GM04504 (cell line): ENCODE results near the gene EQTN.

Experiments
- DNase-seq: peaks from one replicate; pipeline ENCODE4 v3.0.0-alpha.2; 2012; ENCODE audit warnings: low read depth

The EQTN gene

DNA sequence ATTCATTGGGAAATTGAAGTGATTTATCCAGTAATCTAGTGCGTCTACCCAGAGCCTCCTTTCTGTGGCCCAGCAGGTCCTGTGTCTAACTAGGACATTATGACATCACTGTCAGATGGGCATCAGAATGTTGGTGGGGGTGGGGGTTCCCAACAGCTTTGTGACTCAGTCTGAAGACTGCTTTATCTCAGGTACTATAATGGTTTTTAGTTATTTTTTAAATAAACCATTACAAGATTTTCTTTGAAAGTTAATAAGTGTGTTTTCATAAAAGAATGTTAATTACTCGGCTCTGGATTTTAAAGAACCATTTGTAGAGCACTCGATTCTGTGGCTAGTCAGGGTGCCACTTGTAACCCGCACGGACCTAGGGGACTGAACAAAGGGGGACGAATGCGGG is at the start of gene EQTN:
Gene EQTN (minus strand): TSS at position 101 of the 400 bp plus-strand sequence. CDS start 95 bp downstream, at position 6.
- no peak for DNase-seq

DNA sequence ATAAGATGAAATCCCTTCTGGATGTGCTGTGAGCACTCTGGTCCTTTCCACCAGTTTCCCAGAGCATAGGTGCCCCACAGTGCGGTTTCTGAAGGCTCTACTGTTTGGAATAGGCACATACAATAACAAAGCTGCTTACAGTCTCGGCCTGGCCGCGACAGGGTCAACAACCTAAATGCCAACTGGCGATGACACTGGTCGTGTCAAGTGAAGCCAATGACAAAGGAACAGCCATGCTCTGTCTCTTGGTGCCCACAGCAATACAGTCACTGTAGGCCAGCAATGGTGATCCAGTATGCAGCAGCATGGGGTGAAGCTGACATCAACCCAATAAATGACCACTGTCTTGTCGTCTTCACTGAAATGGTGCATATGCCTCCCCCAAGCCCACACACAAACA is 47.8 kb upstream of the EQTN start:
- DNase-seq, result no peak

DNA sequence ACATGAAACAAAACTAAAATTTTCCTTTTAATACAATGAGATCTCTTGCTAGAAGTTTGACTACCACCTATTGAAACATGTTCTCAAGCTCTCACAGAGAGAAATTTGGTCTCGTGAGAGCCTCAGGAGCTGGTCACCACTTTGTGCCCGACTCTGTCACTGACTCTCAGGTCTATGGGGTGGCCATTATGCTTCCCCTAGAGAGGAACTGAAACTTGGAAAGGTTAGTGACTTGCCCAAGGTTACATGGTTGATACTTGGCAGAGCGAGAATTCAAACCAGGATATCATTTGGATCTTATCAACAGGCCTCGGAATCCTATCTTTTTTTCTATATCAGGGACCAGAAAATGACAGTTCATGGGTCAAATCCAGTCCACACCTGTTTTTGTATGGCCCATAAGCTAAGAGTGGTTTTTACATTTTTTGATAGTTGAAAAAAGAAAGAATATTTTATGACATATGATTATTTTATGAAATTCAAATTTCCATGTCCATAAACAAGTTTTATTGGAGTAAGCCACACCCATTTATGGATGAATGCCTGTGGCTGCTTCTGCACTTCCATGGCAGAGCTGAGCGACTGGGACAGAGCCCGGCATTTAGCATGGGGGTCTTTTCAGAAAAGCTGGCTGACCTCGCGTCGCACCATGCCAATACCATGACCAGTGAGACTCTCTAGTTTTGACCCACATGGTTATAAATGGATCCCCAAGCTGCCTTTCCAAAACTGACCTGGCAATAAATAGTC is 44.8 kb upstream of the EQTN start:
- no peak for DNase-seq

DNA sequence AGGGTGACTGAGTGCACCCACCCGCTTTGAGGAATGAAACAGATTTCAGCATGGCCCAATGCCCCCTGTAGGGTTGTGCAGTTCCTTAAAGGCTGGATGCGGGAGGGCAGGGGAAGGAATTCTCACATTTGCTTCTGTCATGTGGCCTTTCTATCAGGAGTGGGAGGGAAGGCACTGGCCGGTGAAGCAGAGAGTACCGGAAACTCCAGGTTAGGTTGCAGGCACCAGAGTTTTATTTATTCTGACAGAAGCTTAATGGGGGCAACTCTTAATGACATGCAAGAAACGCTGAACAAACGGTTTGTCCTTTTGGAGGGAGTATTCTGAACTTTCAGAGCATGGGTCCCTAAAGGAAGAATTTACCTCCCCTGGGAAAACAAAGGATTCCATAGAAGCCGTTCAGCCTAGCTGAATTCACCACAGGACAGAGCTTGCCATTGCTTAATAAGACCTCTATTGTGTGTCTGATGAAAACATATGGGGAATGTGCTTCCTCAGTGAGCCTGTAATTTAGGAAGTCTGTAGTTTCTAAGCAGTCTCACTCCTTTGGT is 44.1 kb upstream of the EQTN start:
- DNase-seq, result no peak

DNA sequence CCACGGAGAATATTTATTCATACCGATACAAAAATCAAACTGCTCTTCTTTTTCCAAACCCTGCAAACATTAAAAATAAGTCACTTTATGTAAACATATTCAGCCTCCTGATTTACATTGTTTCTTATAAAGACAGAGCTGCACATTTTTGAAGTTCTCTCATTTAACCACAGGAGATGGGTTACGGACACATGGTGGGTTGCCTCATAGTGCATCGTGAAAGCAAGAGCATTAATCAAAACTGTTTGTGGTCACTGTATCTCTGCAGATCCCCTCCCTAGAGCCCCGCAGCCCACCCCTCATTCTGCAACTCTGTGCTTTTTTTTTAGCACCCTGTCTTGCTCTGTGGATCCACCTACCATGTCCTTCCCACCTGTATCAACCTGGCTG is 43.3 kb upstream of the EQTN start:
- no peak for DNase-seq

DNA sequence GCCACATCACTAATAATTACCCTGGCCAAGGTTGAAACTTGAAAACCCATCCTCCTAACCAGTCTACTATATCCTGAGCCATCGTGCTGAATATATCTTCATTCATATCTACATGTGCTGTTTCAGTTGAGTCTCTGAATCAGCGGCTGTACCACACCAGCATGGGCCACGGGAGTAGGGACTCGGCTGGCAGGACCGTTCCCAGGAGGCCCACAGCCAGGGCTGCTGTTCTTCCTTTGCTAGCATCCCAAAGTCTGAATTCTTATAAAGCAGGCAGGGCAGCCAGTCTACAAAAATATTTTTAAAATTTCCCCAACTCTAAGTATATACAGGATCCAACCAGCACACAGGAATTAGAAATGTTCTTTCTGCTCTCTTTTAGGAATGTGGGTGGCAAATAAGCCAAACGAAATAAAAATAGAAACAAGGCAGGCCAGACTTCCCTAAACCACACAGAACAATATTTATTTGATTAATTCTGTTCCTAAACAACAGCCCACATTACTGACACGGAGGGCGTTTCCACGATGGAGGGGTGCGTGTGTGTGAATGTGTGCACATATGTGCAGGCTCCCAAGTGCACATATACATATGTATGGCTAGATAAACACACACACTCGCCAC is 42.8 kb upstream of the EQTN start:
- no peak for DNase-seq

DNA sequence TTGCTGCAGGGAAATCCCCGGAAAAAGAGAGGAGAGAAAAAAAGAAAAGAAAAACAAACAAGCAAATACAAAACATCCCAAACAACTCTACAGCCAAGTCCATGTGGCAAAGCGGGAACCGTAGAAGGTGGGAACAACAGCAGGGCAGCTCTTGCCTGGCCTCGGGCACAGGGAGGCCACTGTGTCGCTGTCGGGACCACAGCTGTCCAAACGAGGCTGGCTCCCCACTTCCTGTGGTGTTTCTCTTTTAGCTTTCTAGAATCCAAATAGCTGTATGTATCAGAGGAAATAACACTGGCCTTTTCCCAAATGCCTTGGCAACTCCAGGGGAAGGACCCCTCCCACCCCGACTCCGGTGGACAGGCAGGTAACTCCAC is 41.6 kb upstream of the EQTN start:
- no peak for DNase-seq

DNA sequence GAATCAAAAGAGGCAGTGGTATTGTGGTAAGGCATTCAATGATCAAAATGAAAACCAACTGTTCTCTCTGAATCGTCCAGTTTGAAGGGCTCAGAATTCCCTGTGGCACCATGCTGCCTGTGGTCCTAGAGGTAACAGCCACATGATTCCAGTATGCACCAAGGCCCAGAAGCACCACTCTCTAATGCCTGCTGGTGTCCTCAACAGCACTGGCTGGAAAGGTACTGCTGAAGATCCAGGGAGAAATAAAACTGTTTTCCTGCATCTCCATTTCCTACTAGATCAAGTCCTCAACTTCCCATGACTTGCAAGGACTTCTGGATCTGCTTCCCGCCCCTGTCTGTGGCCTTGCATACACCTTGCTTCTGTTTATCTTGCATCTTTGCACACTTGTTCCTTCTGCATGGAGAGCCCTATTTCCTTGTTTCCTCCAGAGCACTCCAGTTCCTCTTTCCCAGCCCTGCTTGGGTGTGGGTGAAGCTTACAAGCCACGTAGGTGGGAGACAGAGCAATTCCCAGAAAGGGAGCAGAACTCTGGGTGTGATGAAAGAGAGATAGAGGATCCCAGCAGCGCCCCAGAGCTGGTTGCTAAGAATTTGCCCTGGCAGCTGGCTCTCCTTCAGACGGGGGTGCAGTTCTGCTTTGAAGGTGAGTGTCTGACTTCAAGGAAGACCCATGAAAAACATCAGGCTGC is 41.0 kb upstream of the EQTN start:
- DNase-seq, result no peak

DNA sequence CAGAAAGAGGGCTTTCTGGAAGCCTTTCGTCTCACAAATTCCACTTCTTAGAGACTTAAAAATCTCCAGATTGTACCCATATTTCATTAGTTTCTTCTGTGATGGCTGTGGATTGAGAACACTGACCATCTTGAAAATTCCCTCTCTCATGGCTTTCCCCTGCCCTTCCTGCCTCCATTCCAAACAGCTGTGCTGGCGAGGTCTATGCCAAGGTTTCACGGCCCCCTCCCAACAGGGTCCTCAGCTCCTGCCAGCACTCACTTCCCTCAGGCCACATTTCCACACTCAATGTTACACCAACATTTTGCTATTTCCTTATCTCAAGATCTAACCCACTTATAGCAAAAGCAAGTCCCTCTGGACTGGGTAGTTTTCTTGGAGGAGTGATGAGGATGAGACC is 40.3 kb upstream of the EQTN start:
- no peak for DNase-seq

DNA sequence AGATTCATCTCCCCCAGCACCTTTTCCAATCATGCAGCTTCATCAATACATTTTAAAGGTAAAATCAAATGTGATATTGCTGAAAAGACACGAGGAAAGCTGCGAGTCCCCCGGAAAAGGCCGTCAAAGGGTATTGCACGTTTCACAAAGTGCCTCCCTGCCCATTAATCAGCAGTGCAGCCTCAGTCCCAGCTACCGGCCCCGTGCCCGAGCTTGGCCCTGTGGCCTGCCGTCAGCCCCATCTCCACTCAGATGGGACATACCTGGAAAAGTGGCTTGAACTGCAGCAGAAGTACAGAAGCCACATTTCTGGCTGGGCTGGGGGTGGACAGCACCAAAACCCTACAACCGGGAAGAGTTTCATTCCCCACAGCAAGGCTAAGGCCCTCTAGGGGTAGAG is 39.9 kb upstream of the EQTN start:
- DNase-seq, result no peak

DNA sequence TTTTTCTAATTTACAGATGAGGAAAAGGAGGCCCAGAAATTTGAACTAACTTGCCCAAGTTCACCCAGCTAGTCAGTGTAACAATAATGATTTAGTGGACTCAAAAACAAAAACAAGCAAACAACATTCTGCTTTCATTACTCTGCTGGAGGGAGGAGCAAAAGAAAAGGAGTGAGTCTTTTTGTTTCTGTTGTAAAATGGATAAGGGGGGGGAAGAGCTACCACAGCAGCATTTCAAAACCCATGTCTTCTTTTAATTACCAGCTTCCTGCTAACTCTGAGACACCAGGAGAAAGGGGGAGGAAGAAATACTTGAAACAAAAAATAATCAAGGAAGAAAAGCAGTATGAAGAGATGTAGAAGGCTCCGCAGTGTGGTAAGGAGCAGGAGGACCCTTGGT is 39.2 kb upstream of the EQTN start:
- DNase-seq, result no peak

DNA sequence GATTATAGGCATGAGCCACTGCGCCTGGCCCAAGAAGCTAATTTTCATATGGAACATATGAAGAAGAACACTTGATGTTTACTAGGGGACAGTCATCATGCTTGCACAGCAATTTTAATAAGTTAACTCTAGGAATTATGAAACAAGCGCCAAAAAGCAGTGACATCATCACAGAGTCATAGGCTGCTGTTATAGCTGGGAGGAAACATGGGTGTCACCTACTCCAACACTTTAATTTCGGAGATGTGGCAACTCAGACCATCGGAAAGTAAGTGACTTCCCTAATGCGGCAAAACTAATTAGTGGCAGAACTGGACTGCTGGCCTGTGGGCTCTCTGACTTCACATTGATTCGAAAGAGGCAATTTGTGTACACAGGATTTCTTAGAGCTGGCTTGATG is 38.1 kb upstream of the EQTN start:
- no peak for DNase-seq

DNA sequence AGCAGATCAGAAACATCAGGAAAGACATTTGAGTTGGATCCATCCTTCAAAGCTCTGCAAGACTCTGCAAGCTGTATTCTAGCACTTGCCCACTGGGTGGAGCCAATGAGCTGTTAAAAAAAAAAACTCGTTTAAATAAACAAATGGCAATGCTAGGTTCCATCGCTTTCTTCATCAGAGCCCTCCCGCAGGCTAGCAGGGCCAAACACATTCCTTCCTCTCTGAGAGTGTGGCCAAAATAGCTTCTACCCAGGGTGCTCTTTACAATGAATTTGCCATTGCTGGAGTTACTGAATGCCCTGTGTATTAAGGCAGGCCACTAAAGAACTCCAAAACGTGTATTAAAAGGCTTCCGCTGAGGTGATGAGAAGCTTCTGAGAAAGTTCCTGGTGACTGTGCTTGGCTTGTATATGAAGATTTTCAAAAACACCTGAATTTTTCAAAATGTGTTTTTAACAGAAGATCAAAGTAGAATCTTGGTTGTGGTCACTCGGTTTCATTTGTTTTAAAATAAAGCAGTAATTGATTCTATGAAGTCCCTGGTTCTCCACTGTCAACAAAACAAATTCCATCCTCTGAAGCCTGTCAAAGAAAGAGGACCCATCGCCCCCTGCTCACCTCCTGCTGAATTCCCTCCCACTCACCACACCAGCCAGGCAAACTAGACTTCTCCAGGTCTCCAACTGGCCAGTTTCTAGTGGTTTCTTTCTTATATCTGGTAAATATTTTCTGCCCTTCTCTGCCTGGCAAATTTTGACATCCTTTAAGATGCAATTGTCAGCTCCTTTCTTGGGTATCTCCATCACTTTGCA is 36.5 kb upstream of the EQTN start:
- peak; percentile 46 for DNase-seq

DNA sequence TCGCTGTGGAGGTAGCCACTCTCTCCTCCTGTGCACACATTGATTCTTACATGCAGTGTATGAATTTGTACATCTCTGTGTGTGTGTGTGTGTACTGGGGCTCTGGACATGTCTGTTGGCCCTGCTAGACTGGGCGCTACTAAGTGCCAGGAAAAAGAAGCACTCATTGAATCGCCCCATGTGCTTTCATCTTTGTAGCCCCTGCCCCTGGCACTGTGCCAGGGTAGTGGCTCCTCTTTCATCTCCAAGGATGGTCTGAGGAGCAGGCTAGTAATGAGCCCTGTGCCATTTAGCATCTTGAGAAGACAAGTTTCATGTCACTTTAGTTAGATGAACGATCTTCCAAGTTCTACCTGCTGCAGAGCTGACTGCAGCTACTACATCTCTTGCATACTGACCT is 34.4 kb upstream of the EQTN start:
- no peak for DNase-seq

DNA sequence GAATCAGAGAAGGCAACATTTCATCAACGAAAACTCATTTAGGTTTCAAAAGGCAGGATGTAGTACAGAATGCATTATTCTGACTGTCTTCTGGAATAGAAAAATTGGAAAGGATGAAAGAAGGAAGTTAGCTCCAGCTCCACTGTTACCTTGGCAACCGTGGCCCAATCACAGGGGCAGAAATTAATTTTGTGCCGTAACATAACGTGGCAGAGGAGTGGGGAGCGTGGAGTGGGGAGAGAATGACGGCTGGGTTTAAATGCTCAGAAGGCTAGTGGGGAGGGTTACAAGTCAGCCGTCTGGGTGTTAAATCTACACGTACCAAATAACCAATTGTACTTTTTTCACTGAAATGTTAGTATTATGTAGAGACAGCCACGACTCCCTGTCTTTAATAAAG is 32.3 kb upstream of the EQTN start:
- no peak for DNase-seq

DNA sequence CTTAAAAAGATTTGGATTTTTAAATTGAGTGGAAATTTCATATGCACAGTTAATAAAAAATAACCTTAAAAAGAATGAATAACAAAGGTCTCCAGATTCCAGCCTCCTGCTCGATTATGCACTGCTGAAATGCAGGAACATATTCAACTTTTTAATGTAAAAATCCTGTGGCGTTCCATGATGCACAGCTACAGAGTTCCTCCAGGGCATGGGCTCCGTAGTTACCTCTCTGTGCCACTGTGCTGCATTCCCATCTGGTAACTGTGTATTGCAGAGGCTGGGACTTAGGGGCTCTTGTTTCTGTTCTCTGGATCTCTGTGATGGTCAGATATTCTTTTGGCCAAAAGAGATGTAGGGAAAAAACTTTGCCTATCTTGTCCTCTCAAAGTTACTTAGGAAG is 31.5 kb upstream of the EQTN start:
- DNase-seq, result no peak

DNA sequence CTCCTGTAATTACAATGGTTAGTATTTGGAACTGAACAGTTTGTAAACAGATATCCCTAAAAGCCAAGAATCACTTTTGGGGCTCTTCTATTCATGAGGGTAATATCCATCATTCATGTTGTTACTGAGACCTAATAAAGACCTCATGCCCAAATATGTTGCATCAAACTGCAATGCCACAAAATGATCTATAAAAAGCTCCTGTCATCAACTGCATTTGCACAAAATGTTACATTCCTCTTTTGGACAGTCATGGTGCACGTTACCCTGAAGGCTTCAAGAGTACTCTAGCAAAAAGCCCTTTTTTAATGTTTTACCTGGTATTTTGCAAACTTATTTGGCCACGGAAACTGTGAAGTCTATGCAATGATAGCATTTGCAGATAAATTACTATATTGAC is 14.2 kb upstream of the EQTN start:
- no peak for DNase-seq

DNA sequence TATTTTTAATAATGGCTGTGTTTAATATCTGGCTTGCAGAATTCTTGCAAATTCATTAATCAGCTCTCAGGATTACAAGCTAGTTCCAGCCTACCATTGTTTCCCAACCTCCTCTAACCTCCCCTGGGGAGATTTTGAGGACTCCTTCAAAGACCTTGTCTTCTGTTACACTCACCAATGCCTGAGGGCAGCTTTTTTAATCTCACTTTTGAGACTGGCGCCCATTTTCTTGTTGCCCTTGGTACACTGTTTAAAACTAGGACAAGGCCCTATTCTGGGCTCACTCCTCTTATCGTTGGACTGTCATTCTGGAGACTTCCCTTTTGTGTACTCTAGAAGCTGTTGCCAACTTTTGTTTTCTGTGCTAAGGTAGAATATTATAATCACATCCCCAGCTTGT is 13.6 kb upstream of the EQTN start:
- no peak for DNase-seq

DNA sequence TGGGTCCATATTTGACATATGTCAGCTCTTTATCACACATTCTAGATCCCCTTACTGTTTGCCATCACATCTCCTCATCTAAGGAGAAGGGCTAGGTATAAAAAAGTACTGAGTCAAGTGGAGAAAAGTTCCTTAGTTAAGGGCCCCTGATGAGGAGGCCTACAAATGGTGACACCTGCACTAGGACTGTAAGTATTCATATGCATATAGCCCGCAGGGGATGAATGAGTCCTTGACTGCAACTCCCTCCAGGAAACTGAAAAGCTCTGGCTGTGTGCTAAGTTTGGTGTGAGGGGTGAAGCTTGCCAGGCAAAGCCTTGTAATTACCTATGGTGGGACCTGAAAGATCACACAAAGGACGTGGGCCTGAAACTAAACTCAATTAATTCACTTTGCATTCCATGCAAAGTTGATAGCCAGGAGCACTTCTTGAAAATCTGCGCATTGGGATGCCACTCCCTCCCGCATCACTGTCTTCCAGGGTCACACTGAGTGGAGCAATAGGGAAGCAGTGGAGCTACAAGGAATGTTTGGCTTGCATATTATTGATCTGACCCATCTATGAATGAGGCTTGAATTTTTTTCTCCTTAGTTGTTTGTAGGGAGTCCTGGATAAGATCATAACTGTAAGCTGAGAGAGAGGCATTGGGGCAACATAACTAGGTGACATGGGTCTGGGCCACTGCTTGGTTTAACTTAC is 11.9 kb upstream of the EQTN start:
- DNase-seq, result no peak

DNA sequence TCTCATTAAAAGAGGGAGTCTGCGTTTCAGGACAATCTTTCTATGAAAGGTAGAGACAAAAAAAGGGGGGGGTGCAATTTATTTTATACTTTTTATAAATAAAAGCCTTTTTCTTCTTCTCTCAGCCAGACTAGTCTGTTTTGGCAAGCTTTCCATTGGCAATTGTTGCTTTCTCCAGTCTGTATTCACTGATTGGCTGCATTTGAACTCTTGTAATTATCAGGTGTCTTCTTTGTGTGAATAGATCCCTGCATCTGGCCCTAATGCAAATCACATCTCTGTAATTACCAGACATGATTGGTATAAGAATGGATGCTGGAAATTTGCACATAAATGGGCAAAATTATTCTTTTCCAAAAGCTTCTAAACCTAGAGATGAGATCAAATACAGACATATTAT is 7.6 kb upstream of the EQTN start:
- DNase-seq, result no peak

DNA sequence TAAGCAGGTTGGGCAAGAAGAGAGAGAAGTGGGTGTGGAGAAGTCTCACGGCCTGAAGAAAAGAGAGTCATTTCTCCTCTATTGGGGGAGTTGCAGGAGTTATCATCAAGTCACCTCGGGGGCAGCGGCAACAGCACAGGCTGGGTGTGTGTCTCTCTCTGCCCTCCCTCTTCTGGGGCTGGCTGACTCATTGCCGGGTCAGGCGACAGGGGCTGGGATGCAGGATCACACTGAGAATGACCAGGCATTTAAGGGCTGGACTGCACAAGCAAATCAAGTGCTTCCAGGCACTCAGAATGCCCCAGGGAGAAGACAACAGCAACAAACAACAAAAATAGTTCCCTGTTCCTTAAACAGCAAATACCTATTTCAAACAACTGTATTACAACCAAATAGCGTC is 6.3 kb upstream of the EQTN start:
- DNase-seq, result no peak

DNA sequence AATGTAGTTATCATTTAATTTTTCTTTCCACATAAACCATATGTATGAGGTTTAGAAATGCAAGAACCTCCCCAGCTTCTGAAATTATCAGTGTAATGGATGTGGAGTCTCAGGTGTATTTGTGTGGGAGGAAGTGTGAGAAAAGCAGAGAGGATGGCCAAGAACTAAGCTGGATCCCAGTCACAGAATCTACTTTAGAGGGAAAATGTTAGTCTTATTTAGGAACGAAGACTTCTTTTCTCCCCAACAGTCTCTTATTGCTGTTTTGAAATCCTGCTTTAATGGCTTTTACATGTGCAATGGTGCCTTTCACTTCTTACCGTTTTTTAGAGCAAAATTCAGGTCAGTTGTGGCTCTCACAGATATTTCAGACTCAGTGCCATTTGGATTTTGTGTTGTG is 3.0 kb downstream of the EQTN start:
- no peak for DNase-seq
